Astrocyte (in vitro differentiated cells and primary cell): ENCODE measurements around the gene KIAA1671. TPM values are rescaled to one million over a fixed set of nuclear protein-coding genes. Genes with fewer than 3 reads are reported as not detected.

ENCODE experiments used
- DNase-seq: peaks from one replicate; pipeline ENCODE4 v3.0.0-alpha.2; 2010; ENCODE audit warnings: low read depth
- FAIRE-seq: peaks from 2 replicates; lab custom pipeline; 2011; peaks lifted over from hg19 to GRCh38; lab: Jason Lieb, UNC
- H2AFZ ChIP-seq: 2 replicates; pipeline ENCODE4 v1.6.0; 2012; ENCODE audit warnings: low read depth, low read length, inconsistent platforms
- H3K27ac ChIP-seq: 2 replicates; pipeline ENCODE4 v1.5.1; 2011; ENCODE audit warnings: low read depth, low read length, inconsistent platforms
- H3K27me3 ChIP-seq: 2 replicates; pipeline ENCODE4 v1.6.0; 2011; ENCODE audit warnings: low read length, inconsistent platforms; ENCODE audit not compliant: insufficient read depth
- H3K36me3 ChIP-seq: 2 replicates; pipeline ENCODE4 v1.5.1; 2011; ENCODE audit warnings: low read length, inconsistent platforms; ENCODE audit not compliant: insufficient read depth
- H3K4me1 ChIP-seq: 2 replicates; pipeline ENCODE4 v1.5.1; 2011; ENCODE audit warnings: low read length, inconsistent platforms; ENCODE audit not compliant: insufficient read depth
- H3K4me2 ChIP-seq: 2 replicates; pipeline ENCODE4 v1.6.0; 2012; ENCODE audit warnings: low read length, inconsistent platforms
- H3K4me3 ChIP-seq: 2 replicates; pipeline ENCODE4 v1.5.1; 2011; ENCODE audit warnings: low read depth, mild to moderate bottlenecking, low read length, inconsistent platforms; ENCODE audit not compliant: insufficient read depth
- H3K79me2 ChIP-seq: 2 replicates; pipeline ENCODE4 v1.6.0; 2012; ENCODE audit warnings: mild to moderate bottlenecking, low read length, inconsistent platforms; ENCODE audit not compliant: insufficient read depth
- H3K9ac ChIP-seq: 2 replicates; pipeline ENCODE4 v1.6.0; 2012; ENCODE audit warnings: mild to moderate bottlenecking, low read length, inconsistent platforms
- H3K9me3 ChIP-seq: 2 replicates; pipeline ENCODE4 v1.5.1; 2012; ENCODE audit warnings: low read depth, mild to moderate bottlenecking, low read length, inconsistent platforms; ENCODE audit not compliant: insufficient read depth
- H4K20me1 ChIP-seq: 2 replicates; pipeline ENCODE4 v1.6.0; 2012; ENCODE audit warnings: low read length, inconsistent platforms; ENCODE audit not compliant: insufficient read depth
- H3K27ac Mint-ChIP-seq: one replicate; pipeline ENCODE4 v1.8.0; 2021; ENCODE audit warnings: mild to moderate bottlenecking, mixed read lengths; ENCODE audit not compliant: unreplicated experiment
- H3K27me3 Mint-ChIP-seq: one replicate; pipeline ENCODE4 v1.8.0; 2021; ENCODE audit warnings: low read depth, mixed read lengths; ENCODE audit not compliant: unreplicated experiment
- H3K36me3 Mint-ChIP-seq: one replicate; pipeline ENCODE4 v1.8.0; 2021; ENCODE audit warnings: low read depth, mixed read lengths; ENCODE audit not compliant: unreplicated experiment
- H3K4me1 Mint-ChIP-seq: one replicate; pipeline ENCODE4 v1.8.0; 2021; ENCODE audit warnings: low read depth, mixed read lengths; ENCODE audit not compliant: unreplicated experiment
- H3K4me3 Mint-ChIP-seq: one replicate; pipeline ENCODE4 v1.8.0; 2021; ENCODE audit warnings: mild to moderate bottlenecking, moderate library complexity, mixed read lengths; ENCODE audit not compliant: unreplicated experiment
- H3K9me3 Mint-ChIP-seq: one replicate; pipeline ENCODE4 v1.8.0; 2021; ENCODE audit warnings: mild to moderate bottlenecking, mixed read lengths; ENCODE audit not compliant: unreplicated experiment
- CTCF ChIP-seq: IDR thresholded peaks from 2 replicates; pipeline ENCODE4 v1.5.1; 2011; ENCODE audit warnings: low read depth, mild to moderate bottlenecking, inconsistent platforms, low read length, moderate library complexity; ENCODE audit not compliant: insufficient read depth
- EZH2 ChIP-seq: IDR thresholded peaks from 2 replicates; pipeline ENCODE4 v1.6.1; 2012; ENCODE audit warnings: mild to moderate bottlenecking, low read length, inconsistent platforms; ENCODE audit not compliant: insufficient read depth
- total RNA-seq: library from RNA; stranded (reverse); gene quantifications from 2 replicates; pipeline ENCODE4 v1.2.1, GENCODE V29; 2021

Gene KIAA1671
- total RNA-seq, 1 donor from 2014 or later: 28.4 TPM

GRCh38 chr22:24973872-24974271 is 21.4 kb downstream of the KIAA1671 start:
- Histone ChIP-seq H2AFZ (no peak overlapping the region), H3K9me3 (no peaks in the 10 kb centered on the region), H3K4me3 (no peak overlapping the region), H3K27ac (no peak overlapping the region), H3K4me1 (peaks cover 19% of the 10 kb centered on the region), H3K27me3 (no peaks in the 10 kb centered on the region), H3K36me3 (no peaks in the 10 kb centered on the region), H3K79me2 (no peaks in the 10 kb centered on the region), H3K9ac (no peak overlapping the region), H3K4me2 (no peak overlapping the region), H4K20me1 (no peaks in the 10 kb centered on the region)
- Mint-ChIP-seq H3K9me3 (no peaks in the 10 kb centered on the region), H3K27ac (no peak overlapping the region), H3K4me1 (peaks cover 15% of the 10 kb centered on the region), H3K4me3 (no peak overlapping the region), H3K27me3 (no peaks in the 10 kb centered on the region), H3K36me3 (no peaks in the 10 kb centered on the region)
- FAIRE-seq (no peak), DNase-seq (no peak)
- TF ChIP-seq CTCF (no peak), EZH2 (no peak)

DNA sequence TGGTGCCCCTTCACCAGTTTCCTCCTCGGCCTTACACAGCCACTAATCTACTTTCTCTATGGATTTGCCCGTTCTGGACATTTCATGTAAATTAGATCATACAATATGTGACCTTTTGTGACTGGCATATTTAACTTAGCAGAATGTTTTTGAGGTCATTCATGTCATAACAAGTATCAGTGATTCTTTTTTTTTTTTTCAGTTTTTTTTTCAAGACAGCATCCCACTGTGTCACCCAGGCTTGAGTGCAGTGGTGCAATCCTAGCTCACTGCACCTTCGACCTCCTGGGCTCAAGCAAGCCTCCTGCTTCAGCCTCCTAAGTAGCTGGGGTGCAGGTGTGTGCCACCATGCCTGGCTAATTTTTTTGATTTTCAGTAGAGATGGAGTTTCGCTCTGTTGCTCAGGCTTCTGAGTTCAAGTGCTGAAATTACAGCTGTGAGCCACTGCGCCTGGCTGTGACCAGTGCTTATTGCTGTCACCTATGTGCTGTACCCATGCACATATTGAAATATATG is 22.7 kb downstream of the KIAA1671 start:
- Histone ChIP-seq H3K79me2 (no peaks in the 10 kb centered on the region), H3K27ac (no peak overlapping the region), H3K4me1 (peaks cover 12% of the 10 kb centered on the region), H3K36me3 (no peaks in the 10 kb centered on the region), H3K9me3 (no peaks in the 10 kb centered on the region), H3K27me3 (no peaks in the 10 kb centered on the region), H2AFZ (no peak overlapping the region), H4K20me1 (no peaks in the 10 kb centered on the region), H3K4me2 (no peak overlapping the region), H3K4me3 (no peak overlapping the region), H3K9ac (no peak overlapping the region)
- Mint-ChIP-seq H3K4me3 (no peak overlapping the region), H3K27me3 (peaks cover 2% of the 10 kb centered on the region), H3K27ac (no peak overlapping the region), H3K36me3 (no peaks in the 10 kb centered on the region), H3K9me3 (no peaks in the 10 kb centered on the region), H3K4me1 (peaks cover 10% of the 10 kb centered on the region)
- TF ChIP-seq EZH2: no peak
- TF ChIP-seq CTCF: no peak
- FAIRE-seq (no peak), DNase-seq (no peak)

- Histone ChIP-seq H3K27ac (no peak overlapping the region), H3K4me1 (peaks cover 9% of the 10 kb centered on the region), H3K9me3 (no peaks in the 10 kb centered on the region), H3K36me3 (no peaks in the 10 kb centered on the region), H3K79me2 (no peaks in the 10 kb centered on the region), H3K9ac (no peak overlapping the region), H4K20me1 (no peaks in the 10 kb centered on the region), H3K4me3 (no peak overlapping the region), H3K4me2 (peak overlapping the region; percentile 37), H3K27me3 (no peaks in the 10 kb centered on the region), H2AFZ (peak overlapping the region; percentile 56)
- Mint-ChIP-seq H3K4me1 (peaks cover 6% of the 10 kb centered on the region), H3K27me3 (peaks cover 2% of the 10 kb centered on the region), H3K27ac (no peak overlapping the region), H3K9me3 (no peaks in the 10 kb centered on the region), H3K4me3 (peak overlapping the region; percentile 12), H3K36me3 (no peaks in the 10 kb centered on the region)
- no peak for TF ChIP-seq EZH2
- no peak for TF ChIP-seq CTCF
- DNase-seq: no peak
- no peak for FAIRE-seq
Measured at GRCh38 chr22:24975813-24976341, 23.4 kb downstream of the KIAA1671 start.
